GM23248 (cell line): Measurements from ENCODE around the gene PFDN1. TPM values are rescaled to one million over a fixed set of nuclear protein-coding genes. Genes with fewer than 3 reads are reported as not detected.
A peak's percentile ranks its signal among the peaks of the same experiment; 100 is the strongest.

Experiments
- DNase-seq: peaks from one replicate; pipeline ENCODE4 v3.0.0-alpha.2; 2015
- H2AFZ ChIP-seq: fragments of 200-600 bp; sonication (generic); 2 replicates; pipeline ENCODE4 v1.6.1; 2016; ENCODE audit warnings: antibody characterized with exemption
- H3F3A ChIP-seq: fragments of 200-600 bp; sonication (generic); 2 replicates; pipeline ENCODE4 v1.6.1; 2016; ENCODE audit warnings: mild to moderate bottlenecking, antibody characterized with exemption, mixed run types; ENCODE audit not compliant: insufficient read depth
- H3K27ac ChIP-seq: fragments of 200-600 bp; sonication (generic); 2 replicates; pipeline ENCODE4 v1.5.1; 2016; ENCODE audit warnings: mild to moderate bottlenecking
- H3K27me3 ChIP-seq: fragments of 200-600 bp; sonication (generic); replicated peaks from 2 replicates; pipeline ENCODE4 v1.6.1; 2016; ENCODE audit warnings: mild to moderate bottlenecking; ENCODE audit not compliant: insufficient read depth
- H3K36me3 ChIP-seq: fragments of 200-600 bp; sonication (generic); 2 replicates; pipeline ENCODE4 v1.6.1; 2016; ENCODE audit warnings: low read depth, mild to moderate bottlenecking
- H3K4me1 ChIP-seq: fragments of 200-600 bp; sonication (generic); 2 replicates; pipeline ENCODE4 v1.6.1; 2016; ENCODE audit warnings: mild to moderate bottlenecking; ENCODE audit not compliant: insufficient read depth
- H3K4me2 ChIP-seq: fragments of 200-600 bp; sonication (generic); one replicate; pipeline ENCODE4 v1.6.1; 2016; ENCODE audit warnings: mild to moderate bottlenecking; ENCODE audit not compliant: unreplicated experiment
- H3K4me3 ChIP-seq: fragments of 200-600 bp; sonication (generic); 2 replicates; pipeline ENCODE4 v1.5.1; 2016; ENCODE audit warnings: mild to moderate bottlenecking
- H3K79me2 ChIP-seq: fragments of 200-600 bp; sonication (generic); 2 replicates; pipeline ENCODE4 v1.6.1; 2016; ENCODE audit warnings: mild to moderate bottlenecking; ENCODE audit not compliant: insufficient read depth
- H3K9ac ChIP-seq: fragments of 200-600 bp; sonication (generic); 2 replicates; pipeline ENCODE4 v1.6.1; 2016; ENCODE audit warnings: mild to moderate bottlenecking
- H3K9me2 ChIP-seq: fragments of 200-600 bp; sonication (generic); 2 replicates; pipeline ENCODE4 v1.6.1; 2016; ENCODE audit warnings: mixed run types, mild to moderate bottlenecking, moderate library complexity; ENCODE audit not compliant: insufficient read depth
- H3K9me3 ChIP-seq: fragments of 200-600 bp; sonication (generic); one replicate; pipeline ENCODE4 v1.6.1; 2017; ENCODE audit warnings: low read depth
- H4K20me1 ChIP-seq: fragments of 200-600 bp; sonication (generic); 2 replicates; pipeline ENCODE4 v1.6.0; 2016; ENCODE audit not compliant: insufficient read depth
- EZH2 ChIP-seq: fragments of 200-600 bp; sonication (generic); IDR thresholded peaks from 2 replicates; pipeline ENCODE4 v1.6.1; 2018; ENCODE audit warnings: antibody characterized with exemption, mild to moderate bottlenecking; ENCODE audit not compliant: insufficient read depth, poor library complexity, severe bottlenecking
- EZH2phosphoT487 ChIP-seq: fragments of 200-600 bp; sonication (generic); IDR thresholded peaks from 2 replicates; pipeline ENCODE4 v1.6.1; 2018; ENCODE audit warnings: antibody characterized with exemption, moderate library complexity, mild to moderate bottlenecking, low read depth; ENCODE audit not compliant: insufficient read depth
- WGBS, 2 experiments: methylation state at CpG; one replicate each; pipeline ENCODE4 v1.1.6; 2015 to 2017; ENCODE audit warnings: low lambda C conversion rate in 2 of 2, low coverage in 1 of 2; ENCODE audit errors: missing lambda C conversion rate in 2 of 2; 5-methylcytosine and 5-hydroxymethylcytosine counted together
- in situ Hi-C: fragments of 300-500 bp; cut with MboI; formaldehyde crosslinking; loops from 2 replicates; pipeline ENCODE4 v1.15.0; 2020
- polyA plus RNA-seq: library from polyadenylated mRNA; unstranded; fragments of >200 nt; fragmentation: Nextera tagmentation; extraction: Ambion mirVana; gene quantifications from 2 replicates; pipeline ENCODE4 v1.2.1, GENCODE V29; 2016
- total RNA-seq: library from RNA; depleted of rRNA; stranded (reverse); fragments of >200 nt; shearing (Covaris generic); gene quantifications from 2 replicates; pipeline ENCODE4 v1.2.3, GENCODE V29; 2014

PFDN1 gene
- total and polyA plus RNA-seq, 2 experiments from 2014 or later = 95.8 to 99.9 TPM

- no peaks in the 10 kb centered on the region for H3K9me2 ChIP-seq
- no peak overlapping the region for H3K27ac ChIP-seq
- H3K36me3 ChIP-seq = no peaks in the 10 kb centered on the region
- H3K9me3 ChIP-seq = no peaks in the 10 kb centered on the region
- 96% methylated on average over 2 of the region's 2 CpGs for WGBS, 2 experiments
- peaks cover 28% of the 10 kb centered on the region for H3F3A ChIP-seq
- H2AFZ ChIP-seq = no peak overlapping the region
- H3K4me1 ChIP-seq = peaks cover 50% of the 10 kb centered on the region
- H3K4me2 ChIP-seq = no peak overlapping the region
- TF ChIP-seq EZH2phosphoT487 (no peak), EZH2 (no peak)
- H4K20me1 ChIP-seq = no peaks in the 10 kb centered on the region
- no peak for DNase-seq
- H3K79me2 ChIP-seq = no peaks in the 10 kb centered on the region
- H3K4me3 ChIP-seq = no peak overlapping the region
- in situ Hi-C loops = no loop called here
- no peak overlapping the region for H3K9ac ChIP-seq
- no peaks in the 10 kb centered on the region for H3K27me3 ChIP-seq
These were observed 18.9 kb upstream of the PFDN1 start for GRCh38 chr5:140321796-140322195.

- H3F3A ChIP-seq = peaks cover 28% of the 10 kb centered on the region
- H3K4me3 ChIP-seq = no peak overlapping the region
- no peaks in the 10 kb centered on the region for H3K27me3 ChIP-seq
- no peak overlapping the region for H3K4me2 ChIP-seq
- WGBS, 2 experiments = 100% methylated on average over 1 of the region's 1 CpG
- no peaks in the 10 kb centered on the region for H3K9me2 ChIP-seq
- no peaks in the 10 kb centered on the region for H3K36me3 ChIP-seq
- no peaks in the 10 kb centered on the region for H3K9me3 ChIP-seq
- DNase-seq = no peak
- no peak overlapping the region for H2AFZ ChIP-seq
- TF ChIP-seq EZH2 = no peak
- TF ChIP-seq EZH2phosphoT487 = no peak
- no peaks in the 10 kb centered on the region for H4K20me1 ChIP-seq
- H3K79me2 ChIP-seq = no peaks in the 10 kb centered on the region
- H3K4me1 ChIP-seq = peaks cover 41% of the 10 kb centered on the region
- in situ Hi-C loops = no loop called here
- H3K9ac ChIP-seq = no peak overlapping the region
- H3K27ac ChIP-seq = no peak overlapping the region
These were observed 16.9 kb upstream of the PFDN1 start for GRCh38 chr5:140319833-140320232.

- no peaks in the 10 kb centered on the region for H3K36me3 ChIP-seq
- 95 to 96% methylated on average over 4 of the region's 4 CpGs for WGBS, 2 experiments
- no peak overlapping the region for H3K27ac ChIP-seq
These were observed 15.9 kb upstream of the PFDN1 start for GRCh38 chr5:140318792-140319191.

GRCh38 chr5:140317859-140318258 is 15.0 kb upstream of the PFDN1 start:
- Histone ChIP-seq H3K4me2 (peak overlapping the region; percentile 46), H3K9me2 (no peaks in the 10 kb centered on the region), H4K20me1 (no peaks in the 10 kb centered on the region), H3K36me3 (no peaks in the 10 kb centered on the region), H3K9me3 (no peaks in the 10 kb centered on the region), H3K27ac (peak overlapping the region; percentile 50), H3K27me3 (no peaks in the 10 kb centered on the region), H3F3A (peaks cover 15% of the 10 kb centered on the region; the same call in 1 of the 2 replicates), H3K4me1 (peaks cover 24% of the 10 kb centered on the region), H3K4me3 (no peak overlapping the region), H3K79me2 (no peaks in the 10 kb centered on the region), H2AFZ (peak overlapping the region; percentile 59), H3K9ac (peak overlapping the region; percentile 32; the same call in 1 of the 2 replicates)
- peak; percentile 87 for DNase-seq
- in situ Hi-C loops = no loop called here
- 46 to 58% methylated on average over 5 of the region's 5 CpGs for WGBS, 2 experiments
- TF ChIP-seq EZH2phosphoT487 (no peak), EZH2 (no peak)

More at GRCh38 chr5:140318792-140319191, 15.9 kb upstream of the PFDN1 start:
- Histone ChIP-seq H3K4me1 (peaks cover 31% of the 10 kb centered on the region), H3K27me3 (no peaks in the 10 kb centered on the region), H4K20me1 (no peaks in the 10 kb centered on the region), H3K9me3 (no peaks in the 10 kb centered on the region), H3K9ac (no peak overlapping the region), H3K4me2 (no peak overlapping the region), H3F3A (peaks cover 18% of the 10 kb centered on the region), H3K79me2 (no peaks in the 10 kb centered on the region), H3K4me3 (no peak overlapping the region), H3K9me2 (no peaks in the 10 kb centered on the region), H2AFZ (no peak overlapping the region)
- no peak for DNase-seq
- in situ Hi-C loops = no loop called here
- no peak for TF ChIP-seq EZH2

GRCh38 chr5:140312791-140313189 is 9.9 kb upstream of the PFDN1 start:
- WGBS, 2 experiments = 82 to 86% methylated on average over 7 of the region's 7 CpGs
- peak overlapping the region; percentile 88 for H3K27ac ChIP-seq
- no peak overlapping the region for H3K4me3 ChIP-seq
- no peaks in the 10 kb centered on the region for H3K9me2 ChIP-seq
- no peaks in the 10 kb centered on the region for H3K36me3 ChIP-seq
- DNase-seq = no peak
- no peaks in the 10 kb centered on the region for H3K79me2 ChIP-seq
- peaks cover 34% of the 10 kb centered on the region for H3K4me1 ChIP-seq
- peak overlapping the region; percentile 63 for H3K9ac ChIP-seq
- in situ Hi-C loops = no loop called here
- H2AFZ ChIP-seq = no peak overlapping the region
- no peaks in the 10 kb centered on the region for H3K27me3 ChIP-seq
- H4K20me1 ChIP-seq = no peaks in the 10 kb centered on the region
- no peaks in the 10 kb centered on the region for H3K9me3 ChIP-seq
- TF ChIP-seq EZH2 = no peak
- no peak for TF ChIP-seq EZH2phosphoT487
- peaks cover 40% of the 10 kb centered on the region for H3F3A ChIP-seq
- peak overlapping the region; percentile 64 for H3K4me2 ChIP-seq
